K562 (cell line): Measurements from ENCODE around the gene NR1H2. TPM values are rescaled to one million over a fixed set of nuclear protein-coding genes. Genes with fewer than 3 reads are reported as not detected.

ENCODE experiments used
- BACH1 ChIP-seq: fragments of 200-800 bp; sonication (Bioruptor generic); IDR thresholded peaks from 2 replicates; pipeline ENCODE4 v1.6.1; 2016; ENCODE audit warnings: missing genetic modification characterization, missing compliant biosample characterization
- C11orf30 ChIP-seq: fragments of 450-650 bp; IDR thresholded peaks from 2 replicates; pipeline ENCODE4 v1.6.1; 2016; ENCODE audit warnings: low read depth, mild to moderate bottlenecking
- CBX5 ChIP-seq: IDR thresholded peaks from 2 replicates; pipeline ENCODE4 v1.6.1; 2014; ENCODE audit warnings: low read depth, borderline replicate concordance
- MED1 ChIP-seq: sonication (generic); formaldehyde crosslinking; IDR thresholded peaks from 2 replicates; pipeline ENCODE4 v1.8.1; 2023; ENCODE audit warnings: missing genetic modification reagents, borderline replicate concordance
- NRF1 ChIP-seq, 2 experiments: fragments of 450-650 bp; IDR thresholded peaks in 1 of 2; conservative IDR thresholded peaks in 1 of 2; 2 replicates each; pipeline ENCODE4 v1.6.1; 2014; ENCODE audit warnings: mild to moderate bottlenecking in 2 of 2
- POLR3A ChIP-seq: IDR thresholded peaks from 2 replicates; pipeline ENCODE4 v1.6.1; 2011; ENCODE audit warnings: borderline replicate concordance, mild to moderate bottlenecking, moderate library complexity; ENCODE audit not compliant: insufficient read length, insufficient read depth; ENCODE audit errors: extremely low read depth
- RCOR1 ChIP-seq, 2 experiments: IDR thresholded peaks; 2 replicates each; pipeline ENCODE4 v1.6.1; 2012; ENCODE audit warnings: low read depth in 2 of 2, low read length in 2 of 2, borderline replicate concordance in 1 of 2, improper control_type of control experiment in 1 of 2
- SRSF3 ChIP-seq: fragments of 200-400 bp; formaldehyde crosslinking; IDR thresholded peaks from 2 replicates; pipeline ENCODE4 v1.6.1; 2016; ENCODE audit warnings: mild to moderate bottlenecking, low read length, moderate library complexity; ENCODE audit not compliant: insufficient read depth
- TAF9B ChIP-seq: fragments of 450-650 bp; IDR thresholded peaks from 2 replicates; pipeline ENCODE4 v1.6.1; 2018; ENCODE audit warnings: mild to moderate bottlenecking; ENCODE audit not compliant: partially characterized antibody
- TCFL5 ChIP-seq: fragments of 250-450 bp; sonication (Bioruptor Pico); conservative IDR thresholded peaks from 2 replicates; pipeline ENCODE4 v1.6.1; 2021; ENCODE audit warnings: mild to moderate bottlenecking, moderate library complexity, matching md5 sums
- TRIM28 ChIP-seq: fragments of 450-650 bp; IDR thresholded peaks from 2 replicates; pipeline ENCODE4 v1.6.1; 2017
- ZNF408 ChIP-seq: fragments of 250-450 bp; sonication (Bioruptor Pico); IDR thresholded peaks from 2 replicates; pipeline ENCODE4 v1.4.0; 2020; ENCODE audit warnings: low read depth, mild to moderate bottlenecking, moderate library complexity
- polyA plus RNA-seq, 8 experiments: library from polyadenylated mRNA; depleted of rRNA in 4 of 8; stranded (reverse) in 5 of 8; unstranded in 3 of 8; fragments of >200 nt; fragmentation: Nextera tagmentation in 2 of 8; fragmentation: Illumina TruSeq in 1 of 8; extraction: Ambion mirVana in 2 of 8; extraction: Trizol in 1 of 8; gene quantifications; 2 replicates each; pipeline versions ENCODE4 v1.2.1 to v1.2.3, GENCODE V29; 2011 to 2014; ENCODE audit warnings: inconsistent platforms in 1 of 8, missing spikeins in 1 of 8
- total RNA-seq, 7 experiments: library from RNA; depleted of rRNA in 6 of 7; stranded (reverse); fragments of >200 nt in 6 of 7; fragmentation: Illumina TruSeq in 2 of 7; extraction: Trizol in 2 of 7; gene quantifications; 2 replicates each; pipeline versions ENCODE4 v1.2.1 to v1.2.3, GENCODE V29; 2011 to 2021; ENCODE audit warnings: low replicate concordance in 1 of 7
- TF ChIP-seq, protein P1 (sequence below): sonication (generic); formaldehyde crosslinking; IDR thresholded peaks from 2 replicates; pipeline ENCODE4 v1.8.1; 2023; ENCODE audit warnings: mild to moderate bottlenecking, missing genetic modification reagents
- TF ChIP-seq, protein P2 (sequence below): IDR thresholded peaks from 3 replicates; pipeline ENCODE4 v1.6.1; 2011; ENCODE audit warnings: borderline replicate concordance, mild to moderate bottlenecking; ENCODE audit not compliant: insufficient read length, insufficient read depth
- TF ChIP-seq, protein P3 (sequence below): fragments of 450-650 bp; IDR thresholded peaks from 2 replicates; pipeline ENCODE4 v1.6.1; 2016; ENCODE audit warnings: antibody characterized with exemption
- TF ChIP-seq, protein P4 (sequence below): fragments of 450-650 bp; formaldehyde crosslinking; IDR thresholded peaks from 2 replicates; pipeline ENCODE4 v1.4.0; 2020; ENCODE audit warnings: mild to moderate bottlenecking, moderate library complexity
- TF ChIP-seq, protein P5 (sequence below): fragments of 200-800 bp; sonication (Bioruptor generic); IDR thresholded peaks from 2 replicates; pipeline ENCODE4 v1.6.1; 2017; ENCODE audit warnings: missing genetic modification characterization, missing compliant biosample characterization
- TF ChIP-seq, protein P6 (sequence below): sonication (generic); formaldehyde crosslinking; IDR thresholded peaks from 2 replicates; pipeline ENCODE4 v1.9.0; 2022; ENCODE audit warnings: mild to moderate bottlenecking, missing genetic modification reagents

NR1H2 gene
- total and polyA plus RNA-seq, 9 of the 15 experiments (the other 6 are each of a cell fraction or from before 2014, with no cell fraction given): 0.11 to 73.8 (median 24.0) TPM

DNA sequence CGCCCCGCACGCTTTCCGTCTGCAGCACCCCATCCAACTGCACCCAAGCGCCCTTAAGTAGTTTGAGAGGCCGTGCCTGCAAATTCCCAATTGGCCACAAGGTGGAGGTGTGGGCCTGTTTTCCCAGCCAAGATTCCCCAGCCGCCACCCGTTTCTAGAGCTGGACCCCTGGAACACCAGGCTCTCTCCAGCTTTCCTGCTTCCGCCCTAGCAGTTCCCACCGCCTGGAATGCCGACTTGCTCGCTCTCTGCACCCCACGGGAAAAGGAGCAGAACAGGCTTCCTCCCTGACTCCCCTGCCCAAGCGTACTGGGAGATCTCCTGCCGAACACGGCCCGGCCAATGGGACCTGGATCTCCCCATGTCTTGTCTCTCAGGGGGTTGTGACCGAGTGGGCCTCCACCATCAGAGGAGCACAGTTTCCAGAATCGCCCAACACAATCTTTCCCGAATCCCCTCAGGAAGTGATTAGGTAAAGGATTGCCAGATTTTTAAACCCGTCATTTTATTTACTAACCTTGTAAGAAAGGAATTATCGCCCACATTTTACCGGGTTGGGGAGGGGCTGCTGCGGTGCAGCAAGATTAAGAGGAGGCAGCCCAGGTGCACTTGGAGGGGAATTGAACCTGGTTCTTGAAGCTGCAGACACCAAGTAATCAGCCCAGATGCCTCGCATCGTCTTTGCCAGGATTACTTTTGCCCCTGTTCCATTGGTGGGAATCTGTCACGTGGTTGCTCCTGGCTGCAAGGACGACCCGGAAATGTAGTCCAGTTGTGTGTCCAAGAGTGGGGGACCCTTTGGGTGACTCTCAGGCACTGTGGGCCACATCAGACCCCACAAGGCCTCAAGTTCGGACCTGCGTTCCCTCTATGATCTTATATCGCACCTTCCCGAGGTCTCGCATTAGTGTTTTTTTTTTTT, 7.3 kb upstream of the NR1H2 start (continued):
- TF ChIP-seq TAF9B (no peak), C11orf30 (no peak), MED1 (no peak), TCFL5 (no peak), TRIM28 (no peak), ZNF408 (CRISPR knock-in tag) (no peak), RCOR1 (IDR thresholded peaks at IDR 0.05; ENCODE audit: borderline replicate concordance in 1 of 2, low read depth in 2 of 2, low read length in 2 of 2) (0 out of 4 replicates have a peak, but pooled peaks of 1 of the 2 experiments have one; percentile 30), NRF1 (conservative IDR thresholded peaks at IDR 0.05 in 1 of 2, IDR thresholded peaks at IDR 0.05 in 1 of 2) (no peak; a peak in 1 of 4 replicates), CBX5 (no peak), SRSF3 (no peak), BACH1 (tag) (no peak), POLR3A (no peak)
- TF ChIP-seq, protein P1, sequence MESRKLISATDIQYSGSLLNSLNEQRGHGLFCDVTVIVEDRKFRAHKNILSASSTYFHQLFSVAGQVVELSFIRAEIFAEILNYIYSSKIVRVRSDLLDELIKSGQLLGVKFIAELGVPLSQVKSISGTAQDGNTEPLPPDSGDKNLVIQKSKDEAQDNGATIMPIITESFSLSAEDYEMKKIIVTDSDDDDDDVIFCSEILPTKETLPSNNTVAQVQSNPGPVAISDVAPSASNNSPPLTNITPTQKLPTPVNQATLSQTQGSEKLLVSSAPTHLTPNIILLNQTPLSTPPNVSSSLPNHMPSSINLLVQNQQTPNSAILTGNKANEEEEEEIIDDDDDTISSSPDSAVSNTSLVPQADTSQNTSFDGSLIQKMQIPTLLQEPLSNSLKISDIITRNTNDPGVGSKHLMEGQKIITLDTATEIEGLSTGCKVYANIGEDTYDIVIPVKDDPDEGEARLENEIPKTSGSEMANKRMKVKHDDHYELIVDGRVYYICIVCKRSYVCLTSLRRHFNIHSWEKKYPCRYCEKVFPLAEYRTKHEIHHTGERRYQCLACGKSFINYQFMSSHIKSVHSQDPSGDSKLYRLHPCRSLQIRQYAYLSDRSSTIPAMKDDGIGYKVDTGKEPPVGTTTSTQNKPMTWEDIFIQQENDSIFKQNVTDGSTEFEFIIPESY (CRISPR knock-in tag): no peak
- TF ChIP-seq, protein P2, sequence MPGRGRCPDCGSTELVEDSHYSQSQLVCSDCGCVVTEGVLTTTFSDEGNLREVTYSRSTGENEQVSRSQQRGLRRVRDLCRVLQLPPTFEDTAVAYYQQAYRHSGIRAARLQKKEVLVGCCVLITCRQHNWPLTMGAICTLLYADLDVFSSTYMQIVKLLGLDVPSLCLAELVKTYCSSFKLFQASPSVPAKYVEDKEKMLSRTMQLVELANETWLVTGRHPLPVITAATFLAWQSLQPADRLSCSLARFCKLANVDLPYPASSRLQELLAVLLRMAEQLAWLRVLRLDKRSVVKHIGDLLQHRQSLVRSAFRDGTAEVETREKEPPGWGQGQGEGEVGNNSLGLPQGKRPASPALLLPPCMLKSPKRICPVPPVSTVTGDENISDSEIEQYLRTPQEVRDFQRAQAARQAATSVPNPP: no peak
- TF ChIP-seq, protein P3, sequence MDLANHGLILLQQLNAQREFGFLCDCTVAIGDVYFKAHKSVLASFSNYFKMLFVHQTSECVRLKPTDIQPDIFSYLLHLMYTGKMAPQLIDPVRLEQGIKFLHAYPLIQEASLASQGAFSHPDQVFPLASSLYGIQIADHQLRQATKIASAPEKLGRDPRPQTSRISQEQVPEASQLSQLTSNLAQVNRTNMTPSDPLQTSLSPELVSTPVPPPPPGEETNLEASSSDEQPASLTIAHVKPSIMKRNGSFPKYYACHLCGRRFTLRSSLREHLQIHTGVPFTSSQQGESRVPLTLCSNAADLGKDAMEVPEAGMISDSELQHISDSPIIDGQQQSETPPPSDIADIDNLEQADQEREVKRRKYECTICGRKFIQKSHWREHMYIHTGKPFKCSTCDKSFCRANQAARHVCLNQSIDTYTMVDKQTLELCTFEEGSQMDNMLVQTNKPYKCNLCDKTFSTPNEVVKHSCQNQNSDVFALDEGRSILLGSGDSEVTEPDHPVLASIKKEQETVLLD: no peak
- TF ChIP-seq, protein P4, sequence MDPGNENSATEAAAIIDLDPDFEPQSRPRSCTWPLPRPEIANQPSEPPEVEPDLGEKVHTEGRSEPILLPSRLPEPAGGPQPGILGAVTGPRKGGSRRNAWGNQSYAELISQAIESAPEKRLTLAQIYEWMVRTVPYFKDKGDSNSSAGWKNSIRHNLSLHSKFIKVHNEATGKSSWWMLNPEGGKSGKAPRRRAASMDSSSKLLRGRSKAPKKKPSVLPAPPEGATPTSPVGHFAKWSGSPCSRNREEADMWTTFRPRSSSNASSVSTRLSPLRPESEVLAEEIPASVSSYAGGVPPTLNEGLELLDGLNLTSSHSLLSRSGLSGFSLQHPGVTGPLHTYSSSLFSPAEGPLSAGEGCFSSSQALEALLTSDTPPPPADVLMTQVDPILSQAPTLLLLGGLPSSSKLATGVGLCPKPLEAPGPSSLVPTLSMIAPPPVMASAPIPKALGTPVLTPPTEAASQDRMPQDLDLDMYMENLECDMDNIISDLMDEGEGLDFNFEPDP (CRISPR knock-in tag): no peak
- TF ChIP-seq, protein P5, sequence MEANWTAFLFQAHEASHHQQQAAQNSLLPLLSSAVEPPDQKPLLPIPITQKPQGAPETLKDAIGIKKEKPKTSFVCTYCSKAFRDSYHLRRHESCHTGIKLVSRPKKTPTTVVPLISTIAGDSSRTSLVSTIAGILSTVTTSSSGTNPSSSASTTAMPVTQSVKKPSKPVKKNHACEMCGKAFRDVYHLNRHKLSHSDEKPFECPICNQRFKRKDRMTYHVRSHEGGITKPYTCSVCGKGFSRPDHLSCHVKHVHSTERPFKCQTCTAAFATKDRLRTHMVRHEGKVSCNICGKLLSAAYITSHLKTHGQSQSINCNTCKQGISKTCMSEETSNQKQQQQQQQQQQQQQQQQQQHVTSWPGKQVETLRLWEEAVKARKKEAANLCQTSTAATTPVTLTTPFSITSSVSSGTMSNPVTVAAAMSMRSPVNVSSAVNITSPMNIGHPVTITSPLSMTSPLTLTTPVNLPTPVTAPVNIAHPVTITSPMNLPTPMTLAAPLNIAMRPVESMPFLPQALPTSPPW: peak; percentile 22
- TF ChIP-seq, protein P6, sequence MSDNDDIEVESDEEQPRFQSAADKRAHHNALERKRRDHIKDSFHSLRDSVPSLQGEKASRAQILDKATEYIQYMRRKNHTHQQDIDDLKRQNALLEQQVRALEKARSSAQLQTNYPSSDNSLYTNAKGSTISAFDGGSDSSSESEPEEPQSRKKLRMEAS (CRISPR knock-in tag): no peak; the same call in none of the 2 replicates
